ENCODE results near the gene CTNNA2.

The CTNNA2 gene

GRCh38 chr2:79960035-79960434 lies 447.2 kb downstream of the CTNNA2 start:
- no peak overlapping the region for H4K12ac ChIP-seq (ENCODE audit: low read depth, low read length)
- H2AK5ac ChIP-seq (ENCODE audit: low read length), result no peak overlapping the region
- no peak overlapping the region for H3K18ac ChIP-seq (ENCODE audit: low read length)
- no peak overlapping the region for H2AFZ ChIP-seq (ENCODE audit: insufficient read depth, low read length, poor library complexity)
- H4K91ac ChIP-seq (ENCODE audit: low read depth, low read length), result no peak overlapping the region
- no peak overlapping the region for H2BK5ac ChIP-seq (ENCODE audit: low read depth, low read length, poor library complexity)
- DNase-seq, result no peak
- H3K14ac ChIP-seq (ENCODE audit: low read length), result no peak overlapping the region
- H3K9ac ChIP-seq (ENCODE audit: low read length), result no peak overlapping the region
- H3K79me1 ChIP-seq (ENCODE audit: low read length), result no peaks in the 10 kb centered on the region
- H3K36me3 ChIP-seq (ENCODE audit: control insufficient read depth in 1 of 2, insufficient read depth in 2 of 2, low read length in 2 of 2), result no peaks in the 10 kb centered on the region
- no peaks in the 10 kb centered on the region for H3K79me2 ChIP-seq (ENCODE audit: control insufficient read depth, insufficient read depth, low read length, poor library complexity)
- H3K27me3 ChIP-seq (ENCODE audit: insufficient read depth, low read length), result no peaks in the 10 kb centered on the region
- H3K4ac ChIP-seq (ENCODE audit: low read depth, low read length), result no peak overlapping the region
- no peak overlapping the region for H3K23ac ChIP-seq (ENCODE audit: low read length)
- H3K4me3 ChIP-seq (ENCODE audit: low read depth, low read length), result no peak overlapping the region
- H2BK120ac ChIP-seq (ENCODE audit: insufficient read depth, low read length, poor library complexity), result no peak overlapping the region
- H3K9me3 ChIP-seq (ENCODE audit: insufficient read depth, low read depth, low read length), result no peaks in the 10 kb centered on the region
- no peak overlapping the region for H4K8ac ChIP-seq (ENCODE audit: low read depth, low read length)
- peaks cover 2 to 8% of the 10 kb centered on the region in 2 experiments for H3K4me1 ChIP-seq (ENCODE audit: control insufficient read depth in 1 of 2, insufficient read depth in 2 of 2, low read length in 2 of 2)
- H2BK12ac ChIP-seq (ENCODE audit: low read length), result no peak overlapping the region
- no peak overlapping the region for H3K27ac ChIP-seq (ENCODE audit: low read depth, low read length)
- H3K4me2 ChIP-seq (ENCODE audit: low read length), result no peak overlapping the region

GRCh38 chr2:79960519-79960918 lies 447.7 kb downstream of the CTNNA2 start:
- no peak overlapping the region for H2BK5ac ChIP-seq (ENCODE audit: low read depth, low read length, poor library complexity)
- no peaks in the 10 kb centered on the region for H3K27me3 ChIP-seq (ENCODE audit: insufficient read depth, low read length)
- no peak overlapping the region for H4K91ac ChIP-seq (ENCODE audit: low read depth, low read length)
- no peak overlapping the region for H3K18ac ChIP-seq (ENCODE audit: low read length)
- H3K79me1 ChIP-seq (ENCODE audit: low read length), result no peaks in the 10 kb centered on the region
- no peak overlapping the region for H3K9ac ChIP-seq (ENCODE audit: low read length)
- no peak overlapping the region for H3K4me3 ChIP-seq (ENCODE audit: low read depth, low read length)
- no peak overlapping the region for H3K4me2 ChIP-seq (ENCODE audit: low read length)
- no peak overlapping the region for H4K8ac ChIP-seq (ENCODE audit: low read depth, low read length)
- no peak overlapping the region for H2BK12ac ChIP-seq (ENCODE audit: low read length)
- no peak overlapping the region for H3K27ac ChIP-seq (ENCODE audit: low read depth, low read length)
- H3K4me1 ChIP-seq (ENCODE audit: control insufficient read depth in 1 of 2, insufficient read depth in 2 of 2, low read length in 2 of 2), result peaks cover 2 to 5% of the 10 kb centered on the region in 2 experiments
- H3K14ac ChIP-seq (ENCODE audit: low read length), result no peak overlapping the region
- H4K12ac ChIP-seq (ENCODE audit: low read depth, low read length), result no peak overlapping the region
- no peak overlapping the region for H2AK5ac ChIP-seq (ENCODE audit: low read length)
- no CpG with 5 or more reads among the region's 4 CpGs for WGBS (ENCODE audit: extremely low coverage, insufficient coverage, insufficient read length)
- H2AFZ ChIP-seq (ENCODE audit: insufficient read depth, low read length, poor library complexity), result no peak overlapping the region
- H3K36me3 ChIP-seq (ENCODE audit: control insufficient read depth in 1 of 2, insufficient read depth in 2 of 2, low read length in 2 of 2), result no peaks in the 10 kb centered on the region
- H3K4ac ChIP-seq (ENCODE audit: low read depth, low read length), result no peak overlapping the region
- no peaks in the 10 kb centered on the region for H3K9me3 ChIP-seq (ENCODE audit: insufficient read depth, low read depth, low read length)
- DNase-seq, result no peak
- no peak overlapping the region for H3K23ac ChIP-seq (ENCODE audit: low read length)
- H2BK120ac ChIP-seq (ENCODE audit: insufficient read depth, low read length, poor library complexity), result no peak overlapping the region
- H3K79me2 ChIP-seq (ENCODE audit: control insufficient read depth, insufficient read depth, low read length, poor library complexity), result no peaks in the 10 kb centered on the region

GRCh38 chr2:79964966-79965365 lies 452.1 kb downstream of the CTNNA2 start:
- Histone ChIP-seq H4K8ac (ENCODE audit: low read depth, low read length) (no peak overlapping the region), H2AFZ (ENCODE audit: insufficient read depth, low read length, poor library complexity) (no peak overlapping the region), H3K79me2 (ENCODE audit: control insufficient read depth, insufficient read depth, low read length, poor library complexity) (no peaks in the 10 kb centered on the region), H3K18ac (ENCODE audit: low read length) (no peak overlapping the region), H3K4ac (ENCODE audit: low read depth, low read length) (no peak overlapping the region), H4K12ac (ENCODE audit: low read depth, low read length) (no peak overlapping the region), H3K9ac (ENCODE audit: low read length) (no peak overlapping the region), H3K4me3 (ENCODE audit: low read depth, low read length) (no peak overlapping the region), H2BK12ac (ENCODE audit: low read length) (no peak overlapping the region), H3K4me2 (ENCODE audit: low read length) (no peak overlapping the region), H3K79me1 (ENCODE audit: low read length) (no peaks in the 10 kb centered on the region), H4K91ac (ENCODE audit: low read depth, low read length) (no peak overlapping the region), H2BK5ac (ENCODE audit: low read depth, low read length, poor library complexity) (no peak overlapping the region), H2BK120ac (ENCODE audit: insufficient read depth, low read length, poor library complexity) (no peak overlapping the region), H3K27me3 (ENCODE audit: insufficient read depth, low read length) (no peaks in the 10 kb centered on the region), H3K36me3 (ENCODE audit: control insufficient read depth in 1 of 2, insufficient read depth in 2 of 2, low read length in 2 of 2) (no peaks in the 10 kb centered on the region), H3K4me1 (ENCODE audit: control insufficient read depth in 1 of 2, insufficient read depth in 2 of 2, low read length in 2 of 2) (no peaks in the 10 kb centered on the region), H3K14ac (ENCODE audit: low read length) (no peak overlapping the region), H3K27ac (ENCODE audit: low read depth, low read length) (no peak overlapping the region), H3K23ac (ENCODE audit: low read length) (no peak overlapping the region), H3K9me3 (ENCODE audit: insufficient read depth, low read depth, low read length) (no peaks in the 10 kb centered on the region), H2AK5ac (ENCODE audit: low read length) (no peak overlapping the region)
- WGBS (ENCODE audit: extremely low coverage, insufficient coverage, insufficient read length), result no CpG with 5 or more reads among the region's 5 CpGs
- no peak for DNase-seq

- H3K79me1 ChIP-seq (ENCODE audit: low read length), result no peaks in the 10 kb centered on the region
- no peak overlapping the region for H3K4me2 ChIP-seq (ENCODE audit: low read length)
- H3K9me3 ChIP-seq (ENCODE audit: insufficient read depth, low read depth, low read length), result no peaks in the 10 kb centered on the region
- no peak overlapping the region for H2BK5ac ChIP-seq (ENCODE audit: low read depth, low read length, poor library complexity)
- H3K27ac ChIP-seq (ENCODE audit: low read depth, low read length), result no peak overlapping the region
- no peak overlapping the region for H4K8ac ChIP-seq (ENCODE audit: low read depth, low read length)
- H3K14ac ChIP-seq (ENCODE audit: low read length), result no peak overlapping the region
- no peak overlapping the region for H3K23ac ChIP-seq (ENCODE audit: low read length)
- no peak overlapping the region for H4K91ac ChIP-seq (ENCODE audit: low read depth, low read length)
- no CpG with 5 or more reads among the region's 5 CpGs for WGBS (ENCODE audit: extremely low coverage, insufficient coverage, insufficient read length)
- no peak overlapping the region for H2AFZ ChIP-seq (ENCODE audit: insufficient read depth, low read length, poor library complexity)
- H2AK5ac ChIP-seq (ENCODE audit: low read length), result no peak overlapping the region
- H2BK120ac ChIP-seq (ENCODE audit: insufficient read depth, low read length, poor library complexity), result no peak overlapping the region
- H3K4ac ChIP-seq (ENCODE audit: low read depth, low read length), result no peak overlapping the region
- no peak for DNase-seq
- H3K9ac ChIP-seq (ENCODE audit: low read length), result no peak overlapping the region
- H2BK12ac ChIP-seq (ENCODE audit: low read length), result no peak overlapping the region
- no peaks in the 10 kb centered on the region for H3K4me1 ChIP-seq (ENCODE audit: control insufficient read depth in 1 of 2, insufficient read depth in 2 of 2, low read length in 2 of 2)
- no peak overlapping the region for H4K12ac ChIP-seq (ENCODE audit: low read depth, low read length)
- no peaks in the 10 kb centered on the region for H3K36me3 ChIP-seq (ENCODE audit: control insufficient read depth in 1 of 2, insufficient read depth in 2 of 2, low read length in 2 of 2)
- H3K79me2 ChIP-seq (ENCODE audit: control insufficient read depth, insufficient read depth, low read length, poor library complexity), result no peaks in the 10 kb centered on the region
- H3K27me3 ChIP-seq (ENCODE audit: insufficient read depth, low read length), result no peaks in the 10 kb centered on the region
- H3K18ac ChIP-seq (ENCODE audit: low read length), result no peak overlapping the region
- H3K4me3 ChIP-seq (ENCODE audit: low read depth, low read length), result no peak overlapping the region
Observed at GRCh38 chr2:79966369-79966768, 453.5 kb downstream of the CTNNA2 start.
